Measurements from ENCODE around the gene MELTF. TPM values are rescaled to one million over a fixed set of nuclear protein-coding genes. Genes with fewer than 3 reads are reported as not detected.
A peak's percentile ranks its signal among the peaks of the same experiment; 100 is the strongest.

Gene MELTF
- polyA plus RNA-seq, 3 donors = 0.34 to 2.8 (median 0.36) TPM

DNA sequence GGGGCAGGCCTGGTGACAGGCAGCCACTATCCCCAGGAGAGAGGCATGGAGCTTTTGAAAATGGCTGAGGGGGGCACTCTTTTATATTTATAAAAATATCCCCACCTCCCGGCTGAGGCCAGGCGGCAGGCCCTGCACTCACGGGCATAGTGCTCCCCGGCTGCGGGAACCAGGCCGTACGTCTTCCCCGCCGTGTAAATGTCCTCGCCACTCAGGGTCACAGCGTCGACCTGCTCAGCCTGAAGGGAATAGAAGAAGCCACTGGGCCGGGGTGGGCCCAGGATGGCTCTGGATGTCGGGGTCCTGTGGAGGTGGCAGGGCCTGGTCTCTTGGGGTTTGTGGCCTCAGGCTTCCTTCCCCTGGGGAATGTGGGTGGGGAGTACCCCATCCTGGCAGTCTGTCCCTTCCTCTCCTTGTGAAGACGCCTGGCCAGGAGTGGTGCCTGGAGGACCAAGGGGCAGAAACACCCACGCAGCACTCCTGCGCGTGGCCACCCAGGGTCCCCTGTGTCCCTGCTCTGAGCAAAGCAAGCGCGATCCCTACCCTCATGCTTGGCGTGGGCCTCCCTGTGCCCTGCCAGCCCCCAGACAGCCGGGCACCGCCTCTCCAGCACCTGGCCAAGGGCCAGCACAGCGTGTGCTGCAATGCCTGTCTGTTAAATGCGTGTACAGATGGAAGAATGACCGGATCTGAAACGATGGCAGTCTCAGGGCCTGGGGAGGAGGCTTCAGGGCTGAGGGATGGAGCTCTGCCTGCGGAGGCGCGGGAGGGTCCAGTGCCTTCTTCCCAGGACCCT is 18.9 kb downstream of the MELTF start:
- H3K4me3 ChIP-seq (replicated peaks in 1 of 3; ENCODE audit: low read depth in 2 of 3, low read length in 3 of 3) = no peak overlapping the region
- intact Hi-C loops (cut with micrococcal nuclease) = no loop called here
- Mint-ChIP-seq H3K27me3 (ENCODE audit: low read depth in 3 of 3) (peaks cover 0 to 3% (median 0%) of the 10 kb centered on the region in 3 donors), H3K36me3 (no peaks in the 10 kb centered on the region), H3K4me3 (no peak overlapping the region), H3K27ac (peak overlapping the region in 1 of 7 donors; percentile 11), H3K4me1 (peaks cover 2% of the 10 kb centered on the region), H3K9me3 (no peaks in the 10 kb centered on the region)
- no peak for DNase-seq
- TF ChIP-seq, protein P1, sequence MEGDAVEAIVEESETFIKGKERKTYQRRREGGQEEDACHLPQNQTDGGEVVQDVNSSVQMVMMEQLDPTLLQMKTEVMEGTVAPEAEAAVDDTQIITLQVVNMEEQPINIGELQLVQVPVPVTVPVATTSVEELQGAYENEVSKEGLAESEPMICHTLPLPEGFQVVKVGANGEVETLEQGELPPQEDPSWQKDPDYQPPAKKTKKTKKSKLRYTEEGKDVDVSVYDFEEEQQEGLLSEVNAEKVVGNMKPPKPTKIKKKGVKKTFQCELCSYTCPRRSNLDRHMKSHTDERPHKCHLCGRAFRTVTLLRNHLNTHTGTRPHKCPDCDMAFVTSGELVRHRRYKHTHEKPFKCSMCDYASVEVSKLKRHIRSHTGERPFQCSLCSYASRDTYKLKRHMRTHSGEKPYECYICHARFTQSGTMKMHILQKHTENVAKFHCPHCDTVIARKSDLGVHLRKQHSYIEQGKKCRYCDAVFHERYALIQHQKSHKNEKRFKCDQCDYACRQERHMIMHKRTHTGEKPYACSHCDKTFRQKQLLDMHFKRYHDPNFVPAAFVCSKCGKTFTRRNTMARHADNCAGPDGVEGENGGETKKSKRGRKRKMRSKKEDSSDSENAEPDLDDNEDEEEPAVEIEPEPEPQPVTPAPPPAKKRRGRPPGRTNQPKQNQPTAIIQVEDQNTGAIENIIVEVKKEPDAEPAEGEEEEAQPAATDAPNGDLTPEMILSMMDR (IDR thresholded peaks at IDR 0.05) = no peak
- no peaks in the 10 kb centered on the region for H3K79me2 ChIP-seq (ENCODE audit: insufficient read depth, low read length)
- H3K9ac ChIP-seq (ENCODE audit: insufficient read depth, low read length, poor library complexity, severe bottlenecking) = no peak overlapping the region
- H4K20me1 ChIP-seq (ENCODE audit: insufficient read depth, low read length) = no peaks in the 10 kb centered on the region
- H3K4me2 ChIP-seq (replicated peaks; ENCODE audit: extremely low read depth, low read length, poor library complexity, severe bottlenecking) = no peak overlapping the region
- no peaks in the 10 kb centered on the region for H3K36me3 ChIP-seq (replicated peaks in 1 of 2; ENCODE audit: control insufficient read depth in 1 of 2, insufficient read depth in 2 of 2, low read length in 2 of 2)
- H3K27ac ChIP-seq (ENCODE audit: low read depth in 1 of 2, low read length in 2 of 2) = no peak overlapping the region
- H3K4me1 ChIP-seq (ENCODE audit: control insufficient read depth in 1 of 2, insufficient read depth in 2 of 2, low read length in 2 of 2) = no peaks in the 10 kb centered on the region
- H3K27me3 ChIP-seq (ENCODE audit: control insufficient read depth in 2 of 2, insufficient read depth in 2 of 2, low read length in 2 of 2) = no peaks in the 10 kb centered on the region
- no peak overlapping the region for H2AFZ ChIP-seq (ENCODE audit: insufficient read depth, low read depth, low read length, poor library complexity, severe bottlenecking)
- 90% methylated on average over 25 of the region's 30 CpGs for WGBS (ENCODE audit: insufficient coverage)
- no peaks in the 10 kb centered on the region for H3K9me3 ChIP-seq (replicated peaks in 1 of 2; ENCODE audit: control insufficient read depth in 1 of 2, insufficient read depth in 1 of 2, low read length in 2 of 2)

DNA sequence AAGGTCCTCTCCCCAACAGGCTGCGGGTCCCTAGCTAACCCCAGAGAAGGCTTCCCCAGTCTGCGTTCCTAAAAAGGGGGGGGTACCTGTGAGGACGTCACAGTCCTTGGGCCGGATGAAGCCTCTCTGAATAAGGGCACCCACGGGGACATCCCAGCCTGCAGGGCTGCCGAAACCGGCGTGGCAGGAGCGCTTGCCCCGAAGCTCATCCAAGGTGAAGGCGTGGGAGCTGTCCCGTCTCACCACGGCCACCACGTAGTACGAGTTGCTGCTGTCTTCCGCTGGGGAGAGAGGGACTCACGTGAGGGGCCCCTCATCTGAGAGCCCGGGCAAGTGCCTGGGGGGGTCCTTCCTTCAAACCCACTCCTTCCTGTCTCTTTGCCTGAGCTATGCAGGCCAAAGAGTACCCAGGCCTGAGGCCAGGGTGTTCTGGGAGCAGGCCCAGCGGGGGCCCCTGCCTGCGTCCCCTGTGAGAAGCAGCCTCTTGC is 20.0 kb downstream of the MELTF start:
- TF ChIP-seq, protein P1 (IDR thresholded peaks at IDR 0.05) = no peak
- Mint-ChIP-seq H3K9me3 (no peaks in the 10 kb centered on the region), H3K4me3 (no peak overlapping the region), H3K27ac (no peak overlapping the region), H3K27me3 (ENCODE audit: low read depth in 3 of 3) (peaks cover 0 to 3% (median 2%) of the 10 kb centered on the region in 3 donors), H3K36me3 (peaks cover 0 to under 1% of the 10 kb centered on the region in 2 donors), H3K4me1 (peaks cover 2% of the 10 kb centered on the region)
- Histone ChIP-seq H3K9me3 (replicated peaks in 1 of 2; ENCODE audit: control insufficient read depth in 1 of 2, insufficient read depth in 1 of 2, low read length in 2 of 2) (no peaks in the 10 kb centered on the region), H3K4me3 (replicated peaks in 1 of 3; ENCODE audit: low read depth in 2 of 3, low read length in 3 of 3) (no peak overlapping the region), H3K9ac (ENCODE audit: insufficient read depth, low read length, poor library complexity, severe bottlenecking) (no peak overlapping the region), H3K27me3 (ENCODE audit: control insufficient read depth in 2 of 2, insufficient read depth in 2 of 2, low read length in 2 of 2) (no peaks in the 10 kb centered on the region), H3K36me3 (replicated peaks in 1 of 2; ENCODE audit: control insufficient read depth in 1 of 2, insufficient read depth in 2 of 2, low read length in 2 of 2) (no peaks in the 10 kb centered on the region), H3K4me1 (ENCODE audit: control insufficient read depth in 1 of 2, insufficient read depth in 2 of 2, low read length in 2 of 2) (no peaks in the 10 kb centered on the region), H3K27ac (ENCODE audit: low read depth in 1 of 2, low read length in 2 of 2) (no peak overlapping the region), H2AFZ (ENCODE audit: insufficient read depth, low read depth, low read length, poor library complexity, severe bottlenecking) (no peak overlapping the region), H3K4me2 (replicated peaks; ENCODE audit: extremely low read depth, low read length, poor library complexity, severe bottlenecking) (no peak overlapping the region), H3K79me2 (ENCODE audit: insufficient read depth, low read length) (no peaks in the 10 kb centered on the region), H4K20me1 (ENCODE audit: insufficient read depth, low read length) (no peaks in the 10 kb centered on the region)
- 89% methylated on average over 18 of the region's 20 CpGs for WGBS (ENCODE audit: insufficient coverage)
- no peak for DNase-seq
- intact Hi-C loops (cut with micrococcal nuclease) = loop anchor here in 1 of 2 donors (5.0 kb wide), 1 partner anchor 48 kb away; no protein-coding TSS in a partner anchor

All from CD14-positive monocyte (primary cell).